DMS153 treated with DMSO at 0.1 percent for 48 hours (cell line): ENCODE data around the gene REV3L.
A peak's percentile ranks its signal among the peaks of the same experiment; 100 is the strongest.

Experiments used
- DNase-seq: peaks from one replicate; lab custom pipeline; 2025; ENCODE audit not compliant: unreplicated experiment; lab: John Stamatoyannopoulos, UW

The REV3L gene

DNA sequence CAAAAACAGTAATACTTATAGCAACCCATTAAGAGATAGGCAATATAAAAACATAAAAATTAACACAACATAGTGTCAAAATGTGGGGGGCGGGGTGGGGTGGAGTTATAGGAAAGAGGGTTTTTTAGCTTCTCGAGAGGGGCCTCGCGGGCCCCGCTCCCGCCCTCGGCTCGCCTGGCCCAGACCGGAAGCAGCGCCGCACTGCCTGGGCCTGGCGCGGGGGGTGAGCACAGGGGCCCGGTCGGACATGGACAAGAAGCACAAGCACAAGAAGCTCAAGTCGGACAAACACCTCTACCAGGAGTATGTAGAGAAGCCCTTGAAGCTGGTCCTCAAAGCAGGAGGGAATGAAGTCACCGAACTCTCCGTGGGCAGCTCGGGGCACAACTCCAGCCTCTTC is 53.4 kb downstream of the REV3L start:
- DNase-seq = no peak

DNA sequence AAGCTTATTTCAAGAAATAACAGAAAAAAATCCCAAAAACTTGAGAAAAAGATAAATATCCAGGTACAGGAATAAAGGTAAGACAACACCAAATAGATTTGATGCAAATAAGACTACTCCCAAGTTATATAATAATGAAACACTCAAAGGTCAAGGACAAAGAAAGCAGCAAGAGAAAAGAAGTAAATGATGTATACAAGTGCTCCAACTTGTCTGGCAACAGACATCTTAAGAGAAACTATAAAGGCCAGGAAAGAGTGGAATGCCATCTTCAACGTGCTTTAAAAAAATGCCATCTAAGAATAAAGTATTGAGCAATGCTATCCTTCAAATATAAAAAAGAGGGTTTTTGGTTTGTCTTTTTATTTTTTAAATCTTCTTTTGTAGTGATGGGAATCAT is 54.2 kb downstream of the REV3L start:
- DNase-seq = no peak

DNA sequence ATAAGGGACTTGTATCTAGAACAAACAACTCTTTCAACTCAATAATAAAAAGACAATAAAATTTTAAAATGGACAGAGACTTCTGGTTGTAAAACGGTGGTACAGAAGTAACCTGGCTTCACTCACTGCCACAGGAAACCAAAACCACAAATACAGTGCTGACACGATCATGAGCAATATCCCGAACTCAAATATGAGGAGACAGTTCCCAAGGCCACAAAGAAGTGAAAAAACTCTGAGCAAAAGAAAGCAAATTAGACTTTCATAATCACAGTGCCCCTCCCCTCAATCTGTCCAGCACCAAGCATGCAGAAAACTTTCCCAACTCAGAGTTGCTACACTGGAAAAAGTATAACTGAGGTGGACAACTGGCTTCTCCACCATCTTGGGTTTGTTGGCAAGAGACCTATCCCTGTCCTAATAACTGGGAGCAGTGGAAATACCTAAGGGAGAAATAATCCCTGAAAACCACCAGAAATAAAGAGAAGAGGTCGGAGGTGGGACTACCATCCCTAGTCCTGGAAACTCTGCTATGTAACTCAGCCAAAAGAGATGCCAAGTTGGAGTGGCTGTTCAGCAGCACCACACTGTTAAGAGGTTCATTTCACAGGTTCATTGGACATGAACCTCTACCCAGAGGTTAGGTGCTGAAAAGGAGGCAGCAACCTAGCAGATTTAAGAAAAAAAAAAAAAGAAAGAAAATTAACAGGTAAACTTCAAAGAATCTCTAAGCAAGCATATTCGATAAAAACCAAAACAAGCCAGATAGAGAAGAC is 55.5 kb downstream of the REV3L start:
- DNase-seq = no peak

DNA sequence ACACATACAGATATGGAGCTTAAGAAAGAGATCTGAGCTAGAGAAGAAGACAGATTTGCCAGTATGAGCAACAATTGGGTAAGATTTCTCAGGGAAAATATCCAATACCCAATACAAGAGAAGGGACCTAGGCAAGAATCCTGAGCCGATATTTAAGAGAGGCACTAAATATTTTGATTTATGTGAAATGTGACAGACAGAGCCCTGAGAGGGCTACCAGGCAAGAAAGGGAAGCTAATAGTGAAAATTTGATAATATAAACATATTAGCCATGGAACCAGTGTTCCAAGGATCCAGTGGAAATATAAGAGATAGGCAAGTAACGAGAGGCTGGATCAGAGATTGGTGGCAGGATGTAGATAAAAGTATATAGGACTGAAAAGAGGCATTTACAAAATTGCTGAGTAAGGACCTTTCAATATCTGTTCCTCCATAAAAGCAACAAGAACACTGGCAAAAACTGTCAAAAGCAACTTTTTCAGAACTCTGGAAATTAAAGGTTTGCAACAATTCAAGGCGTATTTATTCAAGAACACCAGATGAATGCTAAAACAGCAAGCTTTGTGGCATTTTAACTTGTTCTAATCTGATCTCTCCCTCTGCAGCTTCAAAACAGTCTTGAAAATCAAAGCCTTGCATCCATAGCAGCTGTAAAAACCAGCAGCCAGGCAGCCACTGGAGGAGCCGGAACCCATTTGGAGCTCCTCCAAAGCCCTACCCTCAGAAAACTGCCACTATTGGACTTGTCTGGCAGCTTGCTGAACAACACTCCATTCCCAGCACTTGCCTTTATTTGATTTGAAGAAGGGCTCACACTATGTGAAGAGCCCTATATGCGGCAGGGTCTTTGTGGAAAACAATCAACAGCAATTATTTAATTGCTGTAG is 58.8 kb downstream of the REV3L start:
- peak; percentile 34 for DNase-seq

DNA sequence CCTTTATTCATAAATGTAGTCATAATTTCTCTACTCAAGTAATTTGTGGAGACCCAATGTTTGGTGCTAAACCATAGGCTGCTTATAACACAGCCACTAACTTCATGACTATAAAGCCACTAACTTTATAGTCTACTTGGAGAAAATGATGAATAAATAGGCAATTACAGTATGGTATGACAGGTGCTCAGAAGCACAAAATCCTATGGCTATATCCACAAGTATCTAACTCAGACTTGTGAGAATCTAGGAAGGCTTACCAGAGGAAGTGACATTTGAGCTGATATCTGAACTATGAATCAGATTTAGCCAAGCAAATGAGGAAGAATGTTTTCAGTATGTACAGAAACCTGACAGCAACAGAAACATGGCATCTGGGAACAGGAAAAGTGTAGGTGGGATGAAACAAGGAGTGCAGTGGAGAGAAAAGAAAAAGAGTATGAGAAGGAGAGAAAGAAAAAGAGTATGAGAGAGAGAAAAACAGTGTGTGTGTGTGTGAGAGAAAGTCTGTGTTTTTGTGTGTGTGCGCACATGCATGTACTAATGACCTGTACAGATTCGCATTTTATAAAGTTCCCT is 59.9 kb downstream of the REV3L start:
- DNase-seq = no peak

DNA sequence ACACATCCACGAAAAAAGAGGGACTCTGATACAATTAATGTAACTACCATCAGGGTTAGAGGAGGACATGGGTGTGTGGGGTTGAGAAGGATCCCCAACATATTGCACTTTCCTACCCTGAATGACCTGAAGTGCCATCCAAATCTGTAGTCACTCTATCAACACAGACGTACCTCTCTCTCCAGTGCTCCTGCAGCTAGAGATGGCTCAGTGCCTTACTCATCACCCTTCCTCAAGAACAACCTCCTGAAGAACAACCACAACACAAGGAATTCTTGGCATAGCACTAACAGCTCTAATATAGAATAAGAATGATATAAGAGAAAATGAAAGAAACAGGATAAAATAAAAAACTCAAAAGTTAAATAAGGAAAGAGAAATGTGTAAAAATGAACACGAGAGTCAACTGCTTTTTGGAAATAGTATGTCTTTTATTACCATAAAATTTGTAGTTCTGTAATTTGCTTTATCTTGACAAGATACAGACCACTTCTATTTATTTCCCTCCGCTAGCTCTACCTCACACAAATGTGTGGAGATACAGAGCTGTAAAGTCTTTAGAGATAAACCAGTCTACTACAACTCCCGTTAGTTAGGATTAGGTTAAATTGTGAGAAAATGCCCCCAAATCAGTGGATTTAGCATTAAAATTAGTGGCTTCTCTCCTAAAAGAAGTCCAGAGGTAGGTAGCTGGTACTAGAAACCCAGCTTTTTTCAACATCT is 63.9 kb downstream of the REV3L start:
- DNase-seq = no peak

DNA sequence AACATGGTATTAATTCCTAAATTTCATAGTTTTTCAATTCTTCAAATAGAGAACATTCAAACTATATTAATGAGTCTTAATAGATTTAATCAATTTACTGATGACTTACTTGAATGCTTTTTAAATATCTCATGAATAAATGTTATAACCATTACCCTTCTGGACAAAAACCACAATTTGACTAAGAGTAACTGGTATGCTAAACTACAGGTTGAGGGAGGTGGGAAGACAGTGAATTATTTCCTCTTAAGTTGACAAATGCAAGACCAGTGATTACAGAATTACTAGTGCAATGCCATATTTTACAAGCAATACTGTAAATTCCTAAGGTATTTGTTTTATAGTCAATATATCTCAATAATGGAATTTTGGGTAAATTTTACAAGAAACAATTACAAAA is 65.1 kb downstream of the REV3L start:
- DNase-seq = no peak

DNA sequence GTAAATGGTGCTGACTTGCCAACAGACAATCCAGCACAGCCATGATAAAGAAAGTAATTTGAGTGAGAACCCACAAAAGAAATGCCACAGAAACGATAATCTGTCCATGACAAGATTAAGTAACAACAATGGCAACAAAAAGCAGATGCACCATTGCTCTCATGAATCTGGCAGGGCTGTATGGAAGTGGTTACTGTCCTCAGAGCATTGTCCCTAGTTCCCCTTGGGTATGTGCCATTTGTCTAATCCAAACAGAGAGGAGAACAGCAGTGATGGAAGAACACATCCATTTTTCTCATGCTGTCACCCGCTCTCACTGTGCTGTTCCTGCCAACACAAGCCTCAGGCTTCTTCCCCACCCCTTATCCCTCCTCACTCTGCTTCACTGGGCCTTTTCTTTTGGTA is 65.8 kb downstream of the REV3L start:
- DNase-seq = no peak

DNA sequence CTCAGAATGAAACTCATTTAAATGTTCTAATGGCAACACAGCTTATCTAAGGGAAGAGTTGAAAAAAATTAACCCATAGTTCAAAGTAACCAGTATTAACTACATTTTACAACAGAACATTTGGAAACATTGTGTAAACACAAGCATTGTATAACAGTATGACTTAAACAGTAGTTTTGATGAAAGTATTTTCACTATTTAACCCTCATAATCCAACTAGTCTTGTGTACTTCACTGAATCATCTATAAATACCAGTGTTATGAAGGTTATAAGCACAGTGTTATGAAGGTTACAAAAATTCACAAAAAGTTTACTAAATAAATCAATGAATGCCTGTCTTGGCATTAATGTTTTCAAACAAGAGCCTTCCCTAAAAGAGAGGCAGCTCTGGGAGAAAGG is 66.5 kb downstream of the REV3L start:
- DNase-seq = no peak

DNA sequence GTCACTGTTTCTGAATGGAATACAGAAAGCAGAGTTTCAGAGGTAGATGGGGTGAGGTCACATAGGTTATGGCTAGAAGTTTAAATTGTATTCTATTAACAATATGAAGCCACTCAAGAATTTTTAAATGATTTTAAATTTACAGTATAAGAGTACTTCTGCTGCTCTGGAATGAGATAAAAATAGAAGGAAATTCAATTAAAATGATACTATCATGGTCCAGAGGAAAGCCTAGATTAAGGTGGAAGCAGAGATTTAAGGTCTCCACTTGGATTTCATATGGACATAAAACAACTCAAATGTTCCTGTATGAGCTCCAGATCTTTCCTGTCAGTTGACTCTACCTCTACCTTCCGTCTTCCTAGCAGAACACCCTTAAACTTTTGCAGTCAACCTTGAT is 68.6 kb downstream of the REV3L start:
- no peak for DNase-seq

DNA sequence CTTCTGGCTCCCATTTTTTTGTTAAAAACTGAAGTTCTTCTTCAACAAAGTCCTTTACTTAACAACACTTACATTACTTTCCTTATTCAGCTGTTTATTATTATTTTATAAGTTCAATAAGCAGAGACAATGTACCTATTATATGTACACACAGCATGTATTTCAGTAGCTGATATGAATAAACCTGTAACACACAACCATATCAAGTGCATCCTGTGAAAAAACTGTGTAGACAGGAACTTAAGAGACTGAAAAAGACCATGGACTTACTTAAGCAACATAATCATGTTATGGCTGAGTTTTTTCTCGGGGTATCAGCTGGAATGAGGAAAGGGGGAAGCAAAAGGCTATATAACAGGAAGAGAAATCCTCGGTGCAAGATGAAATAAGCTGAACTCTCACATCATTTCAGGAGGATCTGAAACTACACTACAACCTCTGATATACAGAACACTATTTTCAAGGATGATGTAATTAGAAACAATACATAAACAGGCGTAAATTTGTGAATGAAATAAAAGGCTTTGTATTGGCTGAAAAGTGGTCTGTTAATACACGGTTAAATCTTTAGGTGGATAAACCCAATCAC is 70.9 kb downstream of the REV3L start:
- no peak for DNase-seq

DNA sequence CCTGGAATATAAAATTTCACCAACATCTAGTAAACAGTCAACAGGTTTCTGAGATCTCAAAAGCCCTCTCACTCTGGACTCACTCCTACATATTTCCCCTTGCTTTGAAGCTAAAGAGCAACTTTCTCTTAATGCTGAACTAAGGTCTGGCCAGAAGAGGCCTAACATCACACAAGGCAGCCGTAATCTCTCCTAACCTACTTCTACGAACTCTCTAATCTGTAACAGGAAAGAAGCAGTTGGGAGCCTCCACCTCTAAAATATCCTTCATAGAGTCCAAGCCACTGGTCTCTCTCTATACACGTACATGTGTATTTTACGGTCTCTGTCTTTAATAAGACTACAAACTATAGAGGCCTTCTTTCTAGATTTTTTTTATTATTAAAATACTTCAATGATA is 72.0 kb downstream of the REV3L start:
- DNase-seq = no peak

DNA sequence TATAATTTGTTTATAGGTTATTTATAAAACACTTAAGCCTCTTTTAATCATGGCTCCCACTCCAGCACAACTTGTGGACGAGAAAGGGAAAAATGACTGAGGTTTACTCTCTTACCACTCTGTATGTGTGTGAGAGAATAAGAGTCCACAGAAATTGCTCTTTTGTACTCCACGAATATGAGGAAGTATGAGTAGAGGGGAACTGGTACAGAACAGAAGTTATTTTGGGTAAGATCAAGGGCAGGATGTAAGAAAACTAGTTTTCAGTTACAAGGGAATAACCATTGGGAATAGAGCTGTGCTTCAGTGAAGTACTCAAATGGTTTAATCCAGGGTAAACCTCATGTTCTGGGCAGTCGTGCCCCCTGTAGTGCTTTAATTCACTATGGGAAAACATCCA is 72.6 kb downstream of the REV3L start:
- DNase-seq = no peak

DNA sequence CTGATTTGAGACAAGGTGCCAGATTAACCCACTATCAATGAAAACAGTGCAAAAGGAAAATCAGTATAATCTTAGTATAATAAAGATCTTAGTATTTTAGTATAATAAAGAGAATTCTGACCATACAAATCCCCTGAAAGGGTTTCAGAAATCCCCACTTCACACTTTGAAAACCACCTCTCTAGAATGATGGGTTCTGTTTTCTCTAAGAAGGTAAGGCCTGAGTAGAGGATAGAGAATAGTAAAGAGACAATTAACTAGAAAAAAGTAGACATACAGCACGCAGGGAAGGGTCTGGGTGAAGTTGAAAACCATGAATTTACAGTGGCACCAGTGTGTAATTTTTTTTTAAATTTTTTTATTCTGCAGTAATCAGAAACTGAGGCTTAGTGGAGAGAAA is 73.6 kb downstream of the REV3L start:
- no peak for DNase-seq

DNA sequence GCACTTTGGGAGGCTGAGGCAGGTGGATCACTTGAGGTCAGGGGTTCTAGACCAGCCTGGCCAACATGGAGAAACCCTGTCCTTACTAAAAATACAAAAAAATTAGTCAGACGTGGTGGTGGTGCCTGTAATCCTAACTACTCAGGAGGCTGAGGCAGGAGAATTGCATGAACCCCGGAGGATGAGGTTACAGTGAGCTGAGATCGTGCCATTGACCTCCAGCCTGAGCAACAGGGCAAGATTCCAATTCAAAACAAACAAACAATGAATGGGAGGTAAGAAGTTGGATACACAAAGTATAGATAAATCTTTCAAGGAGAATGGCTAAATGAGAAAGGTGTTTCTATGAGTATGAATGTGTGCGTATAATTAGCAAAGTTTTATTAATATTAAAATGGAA is 75.3 kb downstream of the REV3L start:
- DNase-seq = no peak

DNA sequence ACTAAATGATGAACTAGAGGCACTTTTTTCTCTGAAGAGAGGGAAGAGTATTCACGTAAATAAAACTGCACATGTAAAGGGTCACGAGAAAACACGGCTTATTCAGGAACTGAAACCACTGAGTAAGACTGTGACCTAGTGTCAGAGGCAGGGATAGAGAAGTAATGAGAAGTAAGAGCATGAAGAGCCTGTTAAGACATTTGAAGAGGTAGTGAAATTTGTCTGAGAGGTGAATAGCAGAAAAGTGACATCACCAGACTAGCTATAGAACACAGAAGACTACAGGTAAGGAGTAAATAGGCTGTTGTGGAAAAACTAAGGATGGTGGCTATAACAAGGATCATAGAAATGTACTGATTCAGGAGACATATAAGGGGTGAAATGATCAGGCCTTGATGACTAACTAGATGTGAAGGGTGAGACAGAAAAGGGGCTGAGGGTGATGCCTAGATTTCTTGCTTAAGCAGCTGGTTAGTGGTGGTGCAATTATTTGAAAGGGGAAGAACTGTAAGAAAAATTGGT is 76.8 kb downstream of the REV3L start:
- DNase-seq = no peak

DNA sequence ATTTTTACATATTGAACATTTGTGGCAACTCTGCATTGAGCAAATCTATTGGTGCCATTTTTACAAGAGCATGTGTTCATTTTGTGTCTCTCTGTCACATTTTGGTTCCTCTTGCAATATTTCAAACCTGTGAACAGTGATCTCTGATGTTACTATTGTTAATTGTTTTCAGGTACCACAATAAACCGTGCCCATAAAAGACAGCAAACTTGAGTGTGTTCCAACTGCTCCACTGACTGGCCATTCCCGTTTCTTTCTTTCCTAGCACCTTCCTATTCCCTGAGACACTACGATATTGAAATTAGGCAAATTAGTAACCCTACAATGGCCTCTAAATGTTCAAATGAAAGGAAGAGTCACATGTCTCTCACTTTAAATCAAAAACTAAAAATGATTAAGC is 79.6 kb downstream of the REV3L start:
- no peak for DNase-seq

DNA sequence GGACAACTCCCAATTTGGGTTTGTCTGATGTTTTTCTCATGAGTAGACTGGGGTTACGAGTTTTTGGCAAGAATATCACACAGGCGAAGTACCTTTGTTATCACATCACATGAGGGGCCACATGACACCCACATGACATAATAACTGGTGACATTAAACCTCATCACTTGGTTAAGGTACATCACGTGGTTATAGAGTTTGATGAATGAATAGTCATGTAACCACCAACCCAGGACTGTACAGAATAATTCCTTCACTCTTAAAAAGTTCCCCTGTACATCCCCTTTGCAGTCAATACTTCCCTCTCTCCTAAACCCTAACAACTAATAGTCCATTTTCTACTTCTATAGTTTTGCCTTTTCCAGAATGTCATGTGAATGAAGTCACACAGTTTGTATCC is 83.4 kb downstream of the REV3L start:
- DNase-seq = no peak

DNA sequence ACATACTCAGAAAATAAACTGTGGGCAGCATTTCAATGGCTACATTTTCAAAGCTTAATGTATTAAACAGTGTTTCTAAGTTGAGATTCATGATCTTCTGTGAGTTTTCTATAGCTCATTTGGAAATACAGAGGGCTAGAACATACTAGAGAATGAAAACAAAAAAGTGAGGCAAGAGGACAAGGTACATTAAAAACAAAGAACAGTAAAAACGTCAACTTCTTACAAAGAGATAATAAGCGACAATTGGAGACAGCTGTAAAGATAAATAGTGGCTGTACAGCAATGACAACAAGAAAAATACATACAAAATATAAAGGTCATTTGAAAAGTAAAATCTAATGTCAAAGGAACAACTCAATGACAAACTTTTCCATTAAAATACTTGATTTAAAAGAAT is 94.3 kb downstream of the REV3L start:
- DNase-seq = no peak

DNA sequence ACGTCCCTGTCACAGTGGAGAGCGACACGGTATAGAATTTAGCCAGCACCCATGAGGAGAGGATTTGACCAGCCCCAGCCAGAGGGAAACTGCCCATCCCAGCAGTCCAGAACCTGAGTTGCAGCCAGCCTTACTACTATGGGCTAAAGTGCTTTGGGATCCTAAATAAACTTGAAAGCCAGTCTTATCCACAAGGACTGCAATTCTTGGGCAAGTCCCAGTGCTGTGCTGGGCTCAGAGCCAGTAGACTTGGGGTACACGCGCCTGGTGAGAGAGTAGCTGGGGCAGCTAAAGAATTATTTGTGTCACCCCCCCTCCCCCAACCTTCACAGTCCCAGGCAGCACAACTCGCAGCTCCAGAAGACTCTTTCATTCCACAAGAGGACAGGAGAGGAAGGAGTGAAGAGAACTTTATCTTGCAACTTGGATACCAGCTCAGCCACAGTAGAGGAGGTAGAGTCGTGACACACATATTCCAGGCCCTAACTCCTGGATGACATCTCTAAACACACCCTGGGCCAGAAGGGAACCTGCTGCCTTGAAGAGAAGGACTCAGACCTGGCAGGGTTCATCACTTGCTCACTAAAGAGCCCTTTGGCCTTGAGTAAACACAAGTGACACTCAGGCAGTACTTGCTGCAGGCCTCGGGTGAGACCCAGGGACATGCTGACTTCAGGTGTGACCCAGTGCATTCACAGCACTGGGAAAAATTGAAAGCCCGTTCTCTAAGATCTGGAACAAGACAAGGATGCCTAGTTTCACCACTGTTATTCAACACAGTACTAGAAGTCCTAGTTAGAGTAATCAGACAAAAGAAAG is 100.3 kb downstream of the REV3L start:
- DNase-seq = no peak
